ENCODE measurements around the gene NPR2.

NPR2 gene

GRCh38 chr9:35801328-35802128 is 10.1 kb downstream of the NPR2 start:
- no peak for DNase-seq

- DNase-seq = no peak
Observed at GRCh38 chr9:35806101-35806500, 14.7 kb downstream of the NPR2 start.

GRCh38 chr9:35808433-35808832 is 17.0 kb downstream of the NPR2 start:
- no peak for DNase-seq

- no peak for DNase-seq
Observed at GRCh38 chr9:35810122-35810521, 18.7 kb downstream of the NPR2 start.

- DNase-seq = no peak
Observed at GRCh38 chr9:35811381-35812024, 20.1 kb downstream of the NPR2 start.

- DNase-seq = peak; percentile 91
Observed at GRCh38 chr9:35812025-35812602, 20.7 kb downstream of the NPR2 start, which contains the start of gene SPAG8. TSS of gene SPAG8 (minus strand) at chr9:35812262. CDS start at chr9:35812147, 115 bp downstream.

GRCh38 chr9:35813434-35814105 is 22.2 kb downstream of the NPR2 start:
- no peak for DNase-seq

- no peak for DNase-seq
Observed at GRCh38 chr9:35814106-35814840, 22.9 kb downstream of the NPR2 start.

GRCh38 chr9:35814841-35815543 is 23.6 kb downstream of the NPR2 start, which contains the start of gene HINT2:
TSS of gene HINT2 (minus strand) at chr9:35815042. CDS start at chr9:35814979, 63 bp downstream.
- DNase-seq = peak; percentile 99

GRCh38 chr9:35816708-35817107 is 25.3 kb downstream of the NPR2 start:
- no peak for DNase-seq

- DNase-seq = no peak
Observed at GRCh38 chr9:35818341-35818740, 26.9 kb downstream of the NPR2 start.

- no peak for DNase-seq
Observed at GRCh38 chr9:35820076-35820475, 28.7 kb downstream of the NPR2 start.

GRCh38 chr9:35822926-35823325 is 31.5 kb downstream of the NPR2 start:
- DNase-seq = no peak

- DNase-seq = peak; percentile 16
Observed at GRCh38 chr9:35826071-35826701, 34.8 kb downstream of the NPR2 start.

GRCh38 chr9:35827486-35827885 is 36.1 kb downstream of the NPR2 start:
- DNase-seq = no peak

GRCh38 chr9:35828716-35829083 is 37.3 kb downstream of the NPR2 start, which contains the start of gene FAM221B:
TSS of gene FAM221B (minus strand) at chr9:35828732. CDS start at chr9:35826161, 2,571 bp downstream.
- DNase-seq = peak; percentile 45

- DNase-seq = peak; percentile 87
Observed at GRCh38 chr9:35829084-35829763, 37.8 kb downstream of the NPR2 start, which contains the start of gene TMEM8B. TSS of gene TMEM8B (plus strand) at chr9:35829228. CDS start at chr9:35829448, 220 bp downstream.

- DNase-seq = no peak
Observed at GRCh38 chr9:35829764-35830096, 38.3 kb downstream of the NPR2 start.

- no peak for DNase-seq
Observed at GRCh38 chr9:35831040-35831439, 39.6 kb downstream of the NPR2 start.

- no peak for DNase-seq
Observed at GRCh38 chr9:35832814-35833213, 41.4 kb downstream of the NPR2 start.

Measured in NCI-H748 treated with DMSO at 0.1 percent for 48 hours (cell line).